PC-3 (cell line): Measurements from ENCODE around the gene MET.

Source experiments
- CTCF ChIP-seq: fragments of 300-600 bp; sonication (generic); conservative IDR thresholded peaks from 2 replicates; pipeline ENCODE4 v1.5.1; 2017; ENCODE audit warnings: antibody characterized with exemption, low read depth, mild to moderate bottlenecking, low read length
- EZH2 ChIP-seq: fragments of 300-600 bp; sonication (generic); IDR thresholded peaks from one replicate; pipeline ENCODE4 v1.6.1; 2017; ENCODE audit warnings: antibody characterized with exemption, mild to moderate bottlenecking, low read length; ENCODE audit not compliant: unreplicated experiment
- EZH2phosphoT487 ChIP-seq: fragments of 300-600 bp; sonication (generic); IDR thresholded peaks from 2 replicates; pipeline ENCODE4 v1.6.1; 2018; ENCODE audit warnings: mild to moderate bottlenecking, antibody characterized with exemption, low read length, borderline replicate concordance

- TF ChIP-seq CTCF (no peak), EZH2 (no peak), EZH2phosphoT487 (no peak)
Observed at GRCh38 chr7:116629051-116629463, 42.9 kb upstream of the MET start.
